NOMO-1 treated with dmso at 0.1 percent for 144 hours (cell line): Measurements from ENCODE around the gene PARVG.
"Not testable (repeated sequence)": the region's sequence is repeated elsewhere in the genome, so short reads cannot be mapped to it uniquely, and the experiment has no call there.

Experiments
- DNase-seq: peaks from one replicate; lab custom pipeline; 2025; ENCODE audit not compliant: unreplicated experiment; lab: John Stamatoyannopoulos, UW

PARVG gene

DNA sequence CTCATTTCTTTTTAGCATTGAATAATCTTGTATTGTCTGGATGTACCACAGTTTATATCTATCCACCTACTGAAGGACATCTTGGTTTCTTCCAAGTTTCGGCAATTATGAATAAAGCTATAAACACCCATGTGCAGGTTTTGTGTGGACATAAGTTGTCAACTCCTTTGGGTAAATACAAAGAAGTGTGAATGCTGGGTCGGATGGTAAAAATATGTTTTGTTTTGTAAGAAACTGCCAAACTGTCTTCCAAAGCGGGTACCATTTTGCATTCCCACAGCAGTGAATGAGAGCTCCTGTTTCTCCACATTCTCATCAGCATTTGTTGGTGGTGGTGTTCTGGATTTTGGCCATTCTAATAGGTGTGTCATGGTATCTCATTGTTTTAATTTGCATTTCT is 60.4 kb downstream of the PARVG start:
- DNase-seq: not testable (repeated sequence)

DNA sequence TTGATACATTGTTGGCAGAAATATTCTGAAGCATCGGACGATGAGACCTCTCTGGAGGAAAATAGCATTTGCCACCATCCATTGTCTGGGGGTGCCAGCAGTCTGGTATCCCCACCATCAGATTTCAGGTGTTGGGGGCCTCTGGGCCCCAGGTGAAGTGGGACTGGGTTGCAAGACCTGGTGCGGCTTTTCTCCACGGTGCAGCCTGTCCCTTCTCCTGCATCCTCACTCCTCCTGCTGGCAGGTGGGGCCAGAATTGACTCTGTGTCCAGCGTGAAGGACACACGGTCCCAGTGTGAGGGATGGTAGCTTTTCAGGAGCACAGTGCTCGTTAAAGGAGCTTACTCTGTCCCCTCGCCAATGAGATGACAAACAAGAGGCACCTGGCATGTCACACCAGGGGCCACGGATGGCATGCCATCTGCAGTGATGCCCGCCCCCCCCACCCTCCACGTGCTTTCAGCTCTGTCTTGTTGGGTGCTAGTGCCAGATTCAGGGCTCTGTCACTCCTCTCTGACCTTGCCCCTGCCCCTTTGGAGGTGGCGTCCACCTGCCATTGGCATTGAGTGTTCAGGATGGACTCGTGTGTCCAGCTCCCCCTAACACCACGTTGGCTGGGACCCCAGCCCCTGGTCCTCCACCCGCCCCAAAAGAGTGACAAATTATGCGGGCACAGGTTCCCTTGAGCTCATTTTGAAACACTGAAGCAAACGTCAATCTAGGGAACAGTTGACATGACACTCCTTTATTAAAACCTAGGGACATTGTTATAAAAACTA is 62.4 kb downstream of the PARVG start:
- DNase-seq: no peak

DNA sequence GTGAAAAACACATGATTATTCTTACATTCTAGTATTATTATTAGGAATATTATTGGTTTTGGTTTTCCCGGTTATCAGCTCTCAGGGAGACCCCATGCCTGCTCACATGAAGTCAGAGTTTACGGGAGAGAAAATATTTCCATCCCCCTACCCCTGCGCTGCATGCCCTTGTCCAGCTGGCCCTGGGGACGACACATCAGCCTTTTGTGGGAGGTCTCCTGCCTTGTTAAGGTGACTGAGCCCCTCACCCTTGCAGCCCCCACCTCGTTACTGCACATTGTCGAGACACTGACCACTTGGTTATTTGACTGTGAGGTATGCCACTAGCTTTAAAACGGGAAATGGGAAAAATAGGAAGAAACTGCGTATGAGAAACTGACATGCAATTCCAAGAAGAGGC is 63.0 kb downstream of the PARVG start:
- no peak for DNase-seq

DNA sequence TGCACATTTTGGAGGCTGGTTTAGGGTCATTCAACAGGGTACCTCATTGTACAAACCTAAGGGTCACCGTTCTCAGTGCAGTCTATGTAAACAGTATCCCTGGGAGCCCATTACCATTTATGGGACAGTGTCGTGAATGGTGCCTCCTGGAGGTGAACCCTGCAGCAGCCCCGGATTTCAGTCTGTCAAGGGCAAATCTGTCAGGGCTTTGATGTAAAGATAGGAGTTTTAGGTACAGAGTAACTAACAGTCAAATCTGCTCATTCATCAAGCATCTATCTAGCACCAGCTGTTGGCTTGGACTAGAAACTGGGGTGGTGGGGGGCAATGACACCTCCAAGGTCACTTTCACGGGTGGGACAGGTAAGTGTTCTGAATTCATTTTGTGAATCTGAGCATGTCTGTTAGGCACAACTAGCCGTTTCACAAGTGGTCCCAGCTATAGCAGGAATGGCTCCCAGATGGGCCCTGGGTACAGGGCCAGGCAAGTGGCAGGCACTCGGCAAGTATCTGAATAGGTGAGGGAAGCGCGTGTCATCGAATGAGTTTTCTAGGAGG is 63.6 kb downstream of the PARVG start:
- DNase-seq: no peak

DNA sequence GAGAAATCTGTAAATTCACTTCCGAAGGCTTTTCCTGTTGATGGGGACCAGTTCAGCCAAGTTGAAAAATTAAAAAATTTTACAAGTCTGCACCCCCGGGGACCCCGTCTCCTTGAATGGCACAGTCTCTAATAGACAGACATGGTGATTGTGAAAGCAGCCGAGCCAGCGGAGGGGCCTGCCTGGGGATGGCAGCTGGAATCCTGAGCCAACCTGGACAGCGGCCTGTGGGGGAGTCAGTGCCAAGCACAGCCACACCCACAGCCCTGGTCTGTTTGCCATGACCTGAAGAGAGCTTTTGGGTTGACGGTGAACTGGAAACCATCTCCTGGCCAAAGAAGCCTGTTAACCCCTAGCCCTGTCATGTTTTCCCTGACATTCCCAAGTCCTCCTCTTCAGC is 64.7 kb downstream of the PARVG start:
- DNase-seq: no peak

DNA sequence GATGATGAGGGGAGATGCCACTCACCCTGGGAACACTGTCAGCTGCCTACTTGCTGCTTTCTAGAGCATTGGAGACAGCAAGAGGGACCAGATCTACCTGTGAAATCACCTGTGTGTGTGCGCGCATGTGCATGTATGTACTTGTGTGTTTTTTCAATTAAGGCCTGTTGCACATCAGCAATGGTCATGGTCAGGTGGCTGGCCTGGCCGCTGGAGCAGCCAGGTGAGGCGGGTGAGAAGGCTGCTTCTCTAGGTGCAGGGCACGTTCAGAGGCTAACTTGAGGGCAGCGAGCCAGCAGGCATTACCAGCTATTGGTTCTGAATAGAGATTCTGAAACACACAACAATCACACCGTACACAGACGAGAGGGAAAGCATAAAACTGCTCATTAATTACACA is 65.1 kb downstream of the PARVG start:
- no peak for DNase-seq

DNA sequence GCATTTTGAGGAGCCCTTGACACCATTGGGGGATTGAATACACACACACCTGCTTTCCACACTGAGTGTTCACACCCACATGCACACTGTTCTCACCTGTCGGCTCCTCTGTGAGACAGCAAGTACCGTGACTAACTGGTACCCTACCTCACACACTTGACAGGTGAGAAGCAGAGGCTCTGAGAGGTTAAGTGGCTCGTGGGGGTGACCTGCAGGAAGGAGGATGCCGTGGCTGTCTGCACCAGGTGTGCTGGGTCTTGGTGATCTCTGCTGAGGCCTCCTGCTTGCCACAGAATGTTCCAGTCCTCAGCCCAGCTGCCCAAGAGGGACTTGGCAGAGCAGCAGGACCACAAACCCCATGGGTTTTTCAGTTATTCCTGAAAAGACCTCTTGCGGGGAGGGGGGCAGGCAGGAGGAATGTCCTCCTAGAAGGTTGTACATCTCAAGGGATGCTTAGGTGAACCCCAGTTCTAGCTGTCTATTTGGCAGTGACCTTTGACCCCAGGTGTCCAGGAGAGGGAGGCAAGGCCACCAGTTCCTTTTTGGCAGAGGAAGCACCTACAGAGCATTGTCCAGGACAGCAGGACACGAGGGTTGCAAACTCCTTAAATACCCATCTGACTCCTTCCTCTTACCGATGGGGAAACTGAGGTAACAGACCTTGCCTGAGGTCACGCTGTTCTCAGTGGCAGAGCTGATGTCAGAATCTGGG is 66.0 kb downstream of the PARVG start:
- DNase-seq: no peak

DNA sequence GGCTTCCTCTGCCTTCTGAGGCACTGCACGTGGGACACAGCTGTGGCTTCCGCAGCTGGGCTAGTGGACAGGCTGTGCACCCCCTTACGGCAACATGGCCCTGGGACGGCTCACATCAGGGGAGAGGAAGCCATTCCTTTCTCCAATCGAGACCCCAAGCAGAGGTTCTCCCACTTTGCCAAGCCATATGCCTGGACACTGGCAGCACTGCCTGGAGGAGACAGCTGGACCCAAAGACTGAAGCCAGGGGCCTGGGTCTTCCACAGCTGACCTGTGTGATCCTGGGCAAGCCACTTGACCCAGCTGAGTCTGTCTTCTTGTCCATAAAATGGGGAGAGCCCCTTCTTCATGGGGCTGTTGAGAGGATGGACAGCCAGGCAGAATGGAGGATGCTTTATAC is 66.6 kb downstream of the PARVG start:
- DNase-seq: no peak

DNA sequence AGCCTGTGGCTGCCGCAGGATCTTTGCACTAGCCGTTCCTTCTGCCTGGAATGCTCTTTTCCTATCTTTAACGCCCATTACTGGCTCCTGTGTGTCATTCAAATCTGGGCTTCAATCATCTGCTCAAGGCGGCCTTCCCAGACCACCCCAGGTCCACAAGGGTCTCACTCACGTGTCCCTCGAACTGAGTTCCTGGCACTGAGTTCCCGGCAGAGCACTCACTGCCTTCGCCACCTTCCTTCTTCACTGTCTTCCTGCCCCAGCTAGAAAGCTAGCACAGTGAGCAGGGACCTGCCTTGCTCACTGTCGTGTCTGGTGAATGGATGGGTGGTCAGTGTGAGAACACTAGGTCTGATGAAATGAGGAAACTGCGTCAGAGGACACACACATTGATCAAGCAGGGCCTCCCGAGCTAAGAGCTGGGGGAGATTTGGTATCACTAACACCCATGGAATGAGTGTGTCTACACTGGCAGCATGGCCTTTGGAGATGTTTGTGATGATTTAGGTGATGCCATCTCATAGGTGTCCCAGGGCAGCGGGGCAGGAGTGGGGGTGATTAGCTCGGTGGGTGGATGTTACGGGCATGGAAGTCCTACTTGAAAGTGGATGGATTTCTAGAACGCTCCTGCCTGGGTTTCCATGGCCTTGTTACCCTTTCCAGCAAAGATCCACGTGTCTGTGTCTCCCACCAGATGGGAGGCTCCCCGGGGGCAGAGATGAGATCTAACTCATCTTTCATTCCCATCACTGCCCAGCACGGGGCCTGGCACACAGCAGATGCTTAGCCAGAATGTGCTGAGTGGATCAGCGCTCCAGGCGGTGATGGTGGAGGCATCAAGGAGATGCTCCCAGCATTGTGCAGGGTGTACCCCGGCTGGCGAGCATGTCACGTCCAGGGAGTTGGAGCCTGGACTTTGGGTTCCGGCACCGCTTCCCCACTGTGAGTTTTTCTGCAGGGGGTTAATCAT is 67.5 kb downstream of the PARVG start:
- DNase-seq: no peak

DNA sequence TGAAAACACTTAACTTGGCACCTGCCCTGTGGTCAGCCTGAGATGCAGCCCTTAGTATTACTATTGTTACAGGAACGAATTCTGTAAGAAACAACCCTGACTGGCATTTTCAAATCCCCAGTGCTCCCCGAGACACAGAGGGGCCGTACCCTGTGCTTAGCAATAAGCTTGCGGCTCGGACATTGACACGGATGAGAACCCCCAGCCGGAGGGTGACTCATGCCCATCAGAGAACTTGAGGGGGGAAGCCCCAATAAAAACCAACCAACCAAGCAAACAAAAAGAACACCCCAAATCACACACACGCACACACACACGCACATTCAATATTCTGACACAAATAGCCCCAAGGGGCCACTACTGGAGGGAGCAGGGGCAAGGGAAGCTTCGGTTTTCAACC is 68.2 kb downstream of the PARVG start:
- DNase-seq: no peak

DNA sequence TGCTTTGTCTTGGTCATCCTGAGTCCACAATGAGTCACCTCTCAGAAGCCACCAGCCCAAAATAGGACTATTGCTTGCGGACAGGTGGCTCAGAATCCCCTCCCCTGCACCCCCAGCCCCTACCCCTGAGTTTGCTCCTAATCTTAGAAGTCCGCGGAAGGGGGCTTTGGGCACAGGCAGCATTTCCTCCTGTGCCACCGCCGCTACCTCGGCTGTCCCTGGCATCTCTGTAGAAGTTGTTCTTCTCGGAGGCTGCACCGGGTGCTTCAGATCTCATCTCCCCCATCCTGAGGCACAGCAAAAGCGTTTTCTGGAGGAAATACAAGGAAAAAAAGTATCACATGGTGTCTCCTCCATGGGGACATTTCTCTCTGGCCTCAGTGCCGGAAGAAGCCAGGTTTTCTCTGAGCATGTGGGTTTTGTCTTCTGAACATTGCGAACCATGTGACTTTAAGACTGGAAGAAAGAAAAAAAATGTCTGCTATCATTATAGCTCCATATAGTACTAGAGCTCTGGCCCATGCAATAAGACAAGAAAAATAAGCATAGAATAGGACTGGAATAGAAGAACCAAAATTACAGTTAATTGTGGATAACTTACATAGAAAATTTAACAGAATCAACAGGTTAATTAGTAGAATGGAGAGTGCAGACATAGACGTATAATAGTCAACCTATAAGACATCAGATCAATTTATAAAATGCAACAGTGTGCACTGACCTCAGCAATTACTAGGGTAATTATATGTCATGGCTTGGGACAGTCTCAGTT is 68.8 kb downstream of the PARVG start:
- DNase-seq: no peak

DNA sequence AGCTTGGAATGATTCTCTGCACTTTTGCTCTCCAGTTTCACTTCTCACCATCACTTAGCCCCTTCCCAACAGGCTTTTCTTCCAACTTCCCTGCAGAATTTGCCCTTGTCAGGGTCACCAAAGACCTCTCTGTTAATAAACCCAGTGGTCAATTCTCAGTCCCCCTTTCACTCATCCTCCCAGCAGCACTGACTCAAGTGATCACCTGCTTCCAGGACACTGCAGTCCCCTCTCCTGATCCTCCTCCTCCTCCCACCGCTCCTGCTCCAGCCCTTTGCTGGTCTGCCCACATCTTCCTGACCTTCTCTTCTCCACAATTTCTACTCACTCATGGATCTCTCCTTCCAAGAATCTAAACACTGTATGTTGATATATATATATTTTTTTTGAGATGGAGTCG is 74.1 kb downstream of the PARVG start:
- DNase-seq: no peak

DNA sequence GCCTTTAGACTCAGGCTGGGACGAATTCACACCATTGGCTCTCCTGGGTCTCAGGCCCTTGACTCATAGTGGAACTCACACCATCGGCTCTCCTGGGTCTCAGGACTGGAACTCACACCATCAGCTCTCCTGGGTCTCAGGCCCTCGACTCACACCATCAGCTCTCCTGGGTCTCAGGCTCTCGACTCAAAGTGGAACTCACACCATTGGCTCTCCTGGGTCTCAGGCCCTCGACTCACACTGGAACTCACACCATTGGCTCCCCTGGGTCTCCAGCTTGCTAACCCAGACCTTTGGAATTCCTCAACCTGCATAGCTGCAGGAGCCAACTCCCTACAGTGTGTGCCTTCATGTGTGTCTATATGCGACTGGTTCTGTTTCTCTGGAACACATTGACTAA is 75.4 kb downstream of the PARVG start:
- DNase-seq: no peak

DNA sequence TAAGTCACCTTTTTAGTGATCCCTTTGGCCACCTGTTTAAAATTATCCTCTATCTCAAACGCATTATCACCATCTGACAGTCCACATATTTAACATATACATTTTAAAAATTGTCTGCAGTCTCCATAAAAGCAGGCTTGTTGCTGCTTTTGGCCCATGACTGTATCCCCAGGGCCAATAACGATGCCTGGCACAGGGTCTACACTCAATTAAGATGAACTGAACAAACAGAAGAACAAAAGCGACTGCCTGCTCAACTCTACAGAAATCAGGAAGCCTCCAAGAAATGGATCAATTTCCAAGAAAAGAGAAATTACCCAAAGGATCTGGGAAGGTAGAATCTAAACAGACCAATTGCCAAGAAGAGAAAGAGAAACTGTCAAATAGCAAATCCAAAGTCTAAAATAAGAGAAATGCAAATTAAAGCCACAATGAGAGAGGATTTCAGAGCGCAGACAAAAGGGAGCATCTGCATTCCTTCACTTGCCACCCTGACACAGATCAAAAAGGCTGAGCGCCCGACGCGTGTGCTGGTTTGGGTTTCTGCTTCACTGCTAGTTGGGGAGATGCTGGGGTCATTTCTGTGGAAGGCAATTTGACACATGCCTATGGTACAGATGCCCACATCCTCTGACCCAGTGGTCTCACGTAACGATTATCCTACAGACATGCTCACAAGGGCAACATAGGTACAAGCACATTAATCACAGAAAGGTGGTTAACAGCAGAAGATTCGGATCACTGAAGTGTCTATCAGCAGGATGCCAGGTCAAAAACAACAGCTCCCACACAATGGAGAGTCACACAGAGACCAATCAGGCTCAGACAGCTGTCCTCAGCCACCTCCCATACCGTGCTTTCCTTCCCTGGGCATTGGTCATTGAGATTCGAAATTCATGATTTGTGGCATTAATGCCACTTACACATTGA is 76.1 kb downstream of the PARVG start:
- DNase-seq: no peak
